ENCODE results near the gene RXFP2.

RXFP2 gene

DNA sequence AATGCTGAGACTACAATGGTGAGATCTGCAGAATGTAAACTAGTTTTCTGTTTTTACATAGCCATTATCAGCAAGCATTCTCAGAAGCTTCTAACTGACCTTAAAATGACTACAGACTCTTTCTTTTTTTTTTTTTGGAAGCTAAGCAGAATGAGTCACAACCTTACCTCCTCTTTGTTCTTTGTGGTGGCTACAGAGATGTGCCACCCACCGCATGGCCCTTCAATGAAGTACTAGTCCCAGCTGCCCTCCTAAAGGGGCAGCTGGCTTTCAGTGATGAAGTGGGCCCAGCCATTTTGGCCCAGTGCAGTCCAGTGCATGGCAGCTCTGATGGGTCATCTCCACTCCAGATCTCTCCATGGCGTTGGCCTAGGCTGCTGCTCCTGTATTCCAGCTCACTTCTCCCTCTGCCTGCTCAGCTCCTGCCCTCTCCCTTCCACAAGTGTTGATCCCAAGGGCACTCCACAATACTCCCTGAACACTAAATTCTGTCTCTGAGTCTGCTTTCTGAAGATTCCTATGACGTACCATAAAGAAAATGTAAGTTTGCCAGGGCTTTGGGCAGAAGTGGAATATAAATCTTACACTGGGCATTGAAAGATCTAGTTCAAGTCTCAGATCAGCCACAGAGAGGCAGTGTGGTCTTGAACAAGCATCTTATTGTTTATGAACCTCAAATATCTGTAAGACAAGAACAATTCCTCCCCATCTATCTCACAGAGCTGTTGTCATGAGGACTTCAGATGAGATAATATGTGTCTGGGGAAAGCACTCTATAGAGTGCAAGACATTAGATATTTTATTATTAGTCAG is 85.6 kb downstream of the RXFP2 start:
- no peak for DNase-seq (ENCODE audit: low spot score)

DNA sequence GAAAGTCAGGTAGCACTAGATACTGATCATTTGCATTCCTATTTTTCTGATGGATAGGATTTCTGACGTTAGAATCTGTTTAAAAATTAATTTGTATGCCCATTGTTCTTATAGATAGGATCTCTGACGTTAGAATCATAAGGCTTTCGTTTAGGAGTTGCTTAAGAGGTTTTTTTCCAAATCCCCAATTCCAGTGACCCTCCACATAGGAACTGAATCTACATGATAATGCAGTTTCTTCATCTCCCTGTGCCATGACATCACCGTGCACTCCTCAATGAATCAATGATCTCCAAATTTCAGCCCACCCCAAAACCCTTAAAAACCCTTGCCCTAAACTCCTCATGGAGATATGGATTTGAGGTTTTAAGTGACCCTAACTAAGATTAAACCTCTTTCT is 87.2 kb downstream of the RXFP2 start:
- no peak for DNase-seq (ENCODE audit: low spot score)

DNA sequence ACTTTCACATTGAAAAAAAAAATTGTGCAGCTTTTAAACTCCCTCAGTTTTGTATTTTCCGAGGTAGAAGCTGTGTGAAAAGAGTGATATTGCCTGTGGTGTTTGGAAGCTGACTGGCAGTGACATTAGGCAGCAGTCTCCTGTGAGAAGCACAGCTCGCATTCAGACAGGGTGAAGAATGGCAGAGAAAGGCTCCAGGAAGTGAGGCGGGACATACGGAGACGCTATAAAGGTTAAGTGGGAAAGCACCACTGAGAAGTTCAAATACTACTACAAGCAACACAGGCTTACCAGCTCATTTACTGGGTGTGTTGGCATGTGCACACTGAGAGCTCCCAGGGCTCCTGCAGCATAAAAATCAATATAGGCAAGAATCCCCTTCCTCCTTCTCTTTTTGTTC is 88.4 kb downstream of the RXFP2 start:
- no peak for DNase-seq (ENCODE audit: low spot score)

DNA sequence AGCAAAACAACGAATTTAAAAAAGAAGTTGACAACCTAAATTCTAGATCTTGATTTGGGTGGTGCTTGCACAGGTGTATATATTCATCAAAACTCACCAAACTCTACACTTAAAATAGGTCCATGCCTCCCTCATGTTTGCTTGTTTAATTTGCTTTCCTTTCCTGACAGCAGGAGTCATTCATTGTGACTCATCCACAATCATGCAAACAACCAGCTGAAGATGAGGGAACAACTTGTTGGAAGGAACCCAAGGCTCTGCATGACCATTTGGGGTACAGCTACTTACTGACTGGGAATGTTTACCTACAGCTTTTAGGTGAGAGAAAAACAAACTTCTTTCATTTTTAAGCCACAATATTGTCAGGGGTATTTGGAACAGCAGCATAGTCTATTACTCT is 96.6 kb downstream of the RXFP2 start:
- peak; percentile 37 for DNase-seq (ENCODE audit: low spot score)

DNA sequence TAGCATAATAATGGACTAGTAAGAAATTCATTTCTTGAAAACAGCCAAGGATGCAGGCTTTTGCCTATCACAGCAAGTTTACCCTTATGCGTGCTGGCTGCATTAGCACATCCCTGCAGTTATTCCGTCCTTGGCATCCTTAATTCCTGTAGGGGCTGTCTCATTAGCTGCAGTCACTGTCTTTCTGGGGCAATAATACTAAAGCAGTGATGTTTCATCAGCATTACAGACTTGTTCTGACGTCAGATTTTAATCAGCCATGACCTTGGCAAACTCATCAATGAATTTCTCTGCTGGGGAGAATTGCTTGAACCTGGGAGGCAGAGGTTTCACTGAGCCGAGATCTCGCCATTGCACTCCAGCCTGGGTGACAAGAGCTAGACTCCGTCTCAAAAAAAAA is 103.7 kb downstream of the RXFP2 start:
- DNase-seq (ENCODE audit: low spot score): no peak

DNA sequence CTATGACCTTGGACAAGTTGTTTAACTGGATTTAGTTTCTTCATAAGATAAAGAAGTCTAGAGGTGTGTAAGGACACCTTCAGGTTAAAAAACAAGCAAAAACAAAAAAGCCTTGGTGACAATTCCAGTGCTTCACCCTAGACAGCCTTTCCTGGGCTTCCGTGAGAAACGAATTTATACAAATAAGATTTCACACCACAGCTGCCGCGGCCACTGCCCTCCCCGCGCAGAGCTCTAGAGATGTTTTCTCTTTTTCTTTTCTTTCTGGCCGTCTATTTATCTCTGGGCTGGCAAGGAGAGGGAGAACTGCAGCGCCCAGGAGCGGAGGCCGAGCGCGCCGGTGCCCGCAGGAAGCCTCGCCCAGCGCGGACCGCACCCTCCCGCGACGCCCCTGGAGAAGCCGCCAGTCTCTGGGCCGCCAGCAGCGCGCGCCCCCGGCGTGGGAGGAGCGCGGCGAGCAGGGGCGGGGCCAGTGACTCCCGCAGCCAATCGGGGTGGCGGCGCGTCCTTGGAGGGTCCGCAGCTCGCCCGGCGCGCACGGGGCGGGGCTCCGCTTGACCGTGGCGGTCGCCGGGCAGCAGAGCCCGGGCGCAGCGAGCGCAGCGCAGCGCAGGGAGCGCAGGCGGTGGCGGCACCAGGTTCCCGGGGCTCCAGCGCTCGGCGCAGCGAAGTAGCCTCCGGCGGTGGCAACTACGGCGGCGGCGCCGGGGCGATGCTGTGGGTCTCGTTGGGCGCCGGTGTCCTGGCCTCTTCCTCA is 107.0 kb downstream of the RXFP2 start:
- peak; percentile 89 for DNase-seq (ENCODE audit: low spot score)

DNA sequence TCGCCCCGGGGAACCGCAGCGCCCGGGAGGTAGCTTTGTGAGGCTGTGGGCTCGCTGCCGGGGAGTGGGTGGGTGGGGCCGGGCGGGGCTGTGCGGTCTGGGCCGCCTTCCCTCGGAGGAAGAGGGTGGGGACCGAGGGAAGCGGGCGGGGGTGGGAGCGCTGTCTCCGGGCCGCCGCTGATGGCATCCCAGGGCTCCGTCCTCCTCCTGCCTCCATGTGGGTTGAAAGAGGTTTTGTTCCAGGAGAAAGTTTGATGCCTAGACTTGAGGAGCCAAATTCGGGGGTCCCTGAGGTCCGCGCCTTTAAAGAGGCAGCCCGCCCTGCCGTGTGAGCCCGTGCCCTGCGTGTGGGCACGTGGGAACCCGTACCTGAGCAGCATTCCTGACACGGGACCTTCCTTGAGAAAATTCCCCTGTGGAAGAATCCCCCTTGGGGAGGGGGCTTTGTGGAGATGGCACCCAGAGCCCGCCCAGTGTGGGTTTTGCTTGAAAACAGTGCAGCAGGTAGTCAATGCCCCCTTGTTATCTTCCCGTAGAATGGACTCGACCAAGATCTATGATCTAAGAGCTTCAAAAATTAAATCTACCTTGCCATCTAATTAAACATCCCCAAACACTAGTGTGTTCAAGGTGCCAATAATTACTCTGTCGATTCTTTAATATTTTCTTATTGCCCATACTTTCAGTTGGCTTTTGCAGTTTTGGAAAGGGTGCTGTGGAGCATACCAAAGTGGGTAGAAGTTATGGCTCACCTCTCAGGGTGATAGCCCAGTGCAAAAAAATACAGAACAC is 107.8 kb downstream of the RXFP2 start:
- no peak for DNase-seq (ENCODE audit: low spot score)

DNA sequence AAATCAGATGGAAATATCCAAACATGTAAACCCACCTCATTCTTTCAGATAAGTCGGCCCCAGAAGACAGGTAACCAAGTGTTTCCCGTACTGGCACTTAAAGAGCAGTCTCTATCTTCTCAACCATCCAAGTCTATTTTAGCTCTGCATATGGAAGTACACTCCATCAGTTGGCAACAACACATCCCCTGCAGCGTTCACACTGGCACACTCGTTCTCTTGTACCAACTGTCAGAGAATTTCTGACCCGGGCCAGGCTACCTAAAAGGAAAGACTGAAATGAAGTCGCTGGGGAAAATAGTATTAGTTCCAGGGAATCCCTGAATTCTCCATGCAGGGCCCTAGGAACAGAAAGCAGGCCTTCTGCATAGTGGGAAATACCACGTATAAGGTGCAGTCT is 109.3 kb downstream of the RXFP2 start:
- DNase-seq (ENCODE audit: low spot score): no peak

DNA sequence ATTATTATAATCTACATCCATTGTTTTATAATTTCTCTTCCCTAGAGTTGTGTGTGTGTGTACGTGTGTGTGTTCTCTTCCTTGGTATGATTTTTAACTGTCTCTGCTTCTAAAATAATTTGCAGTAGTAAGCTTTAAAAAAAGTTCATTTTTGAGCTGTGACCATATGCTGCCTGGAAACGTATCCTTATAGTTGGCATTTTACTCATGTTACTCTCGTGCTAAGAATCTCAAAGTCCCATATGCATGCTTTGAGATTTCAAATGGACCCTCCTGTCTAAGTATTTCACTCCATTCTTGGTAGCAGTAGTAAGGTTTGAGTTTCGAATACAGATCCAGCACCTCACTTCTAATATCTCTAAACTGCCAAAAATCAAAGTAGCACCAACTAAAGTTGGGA is 109.9 kb downstream of the RXFP2 start:
- DNase-seq (ENCODE audit: low spot score): no peak

DNA sequence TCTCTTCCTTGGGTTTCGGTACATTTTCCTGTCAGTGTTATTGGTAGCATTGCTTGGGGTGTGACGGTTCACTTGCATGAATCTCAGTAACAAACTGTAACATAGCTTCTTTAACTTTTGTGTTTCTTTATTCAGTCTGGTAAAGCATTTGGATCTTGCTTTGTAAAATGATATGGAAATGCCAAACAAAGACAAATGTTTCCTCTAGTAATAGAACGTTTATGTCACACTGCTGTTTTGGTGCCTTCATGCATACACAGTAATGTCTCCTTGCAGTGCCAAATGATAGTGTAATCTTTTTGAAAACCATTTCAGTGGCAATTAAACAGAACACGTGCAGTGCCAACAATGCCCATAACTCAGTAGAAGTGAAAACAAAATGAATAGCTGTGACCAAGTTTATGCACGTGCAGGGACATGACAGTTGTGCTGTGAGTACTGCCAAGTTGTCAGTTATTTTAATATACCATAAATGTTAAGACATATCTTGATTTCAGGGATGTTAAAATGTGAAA is 110.8 kb downstream of the RXFP2 start:
- no peak for DNase-seq (ENCODE audit: low spot score)

DNA sequence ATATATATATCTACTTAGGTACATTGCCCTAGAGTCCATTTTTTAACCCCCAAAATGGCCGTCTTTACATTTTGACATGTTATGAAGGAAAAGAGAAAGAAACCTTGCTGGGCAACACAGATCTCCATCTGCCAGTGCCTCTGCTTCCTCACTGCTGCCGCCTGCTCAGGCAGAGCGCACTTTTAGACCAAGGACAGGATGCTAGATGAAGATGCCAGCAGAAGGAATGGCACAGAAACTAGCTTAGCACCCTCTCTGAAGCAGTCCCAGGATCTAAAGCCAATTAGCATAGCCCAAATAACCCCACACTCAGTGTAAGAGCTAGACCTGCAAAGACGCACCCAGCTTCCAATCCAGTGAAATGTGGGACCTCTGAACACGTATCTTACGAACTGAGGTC is 111.9 kb downstream of the RXFP2 start:
- DNase-seq (ENCODE audit: low spot score): no peak

Data from LoVo (cell line).